CD4-positive, alpha-beta T cell treated with Interleukin-17A for 1 hour (primary cell): ENCODE measurements around the gene HOXA11.
A peak's percentile ranks its signal among the peaks of the same experiment; 100 is the strongest.

Experiments used
- DNase-seq: peaks from one replicate; pipeline ENCODE4 v3.0.0-alpha.2; 2020

HOXA11 gene

DNA sequence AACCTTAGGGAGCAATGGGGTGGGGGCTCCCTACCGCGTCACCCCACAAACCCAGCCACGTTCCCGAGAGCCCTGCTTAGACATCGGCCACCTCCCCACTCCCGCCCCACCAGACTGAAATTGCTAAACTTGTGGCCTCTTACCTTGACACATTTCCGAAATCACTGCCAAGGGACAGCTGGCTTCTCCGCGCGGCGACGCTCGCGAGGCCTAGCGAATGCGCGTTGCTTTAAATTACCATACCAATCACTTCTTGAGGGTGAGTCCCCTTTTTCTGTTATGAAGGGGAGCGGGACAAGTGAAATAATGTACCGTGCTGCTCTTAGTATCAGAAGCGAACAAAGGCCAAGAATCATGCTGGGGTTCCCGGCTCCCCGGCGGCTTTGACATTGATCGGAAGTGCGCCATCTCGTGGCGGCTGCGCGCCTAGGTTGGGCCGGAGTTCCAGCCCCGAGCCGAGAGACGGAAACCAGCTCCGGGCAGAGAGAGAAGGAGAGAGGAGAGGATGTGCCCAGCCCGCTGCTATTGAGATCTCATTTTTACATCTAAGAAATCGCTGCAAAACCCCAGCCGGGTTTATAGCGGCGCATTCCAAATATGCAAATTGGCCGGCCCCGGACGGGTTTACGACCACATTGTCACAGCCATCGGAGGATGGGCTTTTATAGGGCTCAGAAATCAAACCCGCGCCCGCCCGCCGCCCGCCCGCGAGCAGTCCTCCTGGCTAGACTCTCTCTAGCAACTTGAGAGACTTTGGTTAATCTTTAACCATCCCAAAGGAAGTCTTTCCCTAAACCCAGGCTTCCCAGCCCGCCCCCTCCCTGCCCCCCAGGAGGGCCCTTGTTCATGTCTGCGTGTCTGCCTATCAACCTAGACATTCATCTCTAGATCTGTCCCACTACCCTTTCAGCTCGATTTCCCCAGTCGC, 5.3 kb downstream of the HOXA11 start:
- DNase-seq: peak; percentile 59

DNA sequence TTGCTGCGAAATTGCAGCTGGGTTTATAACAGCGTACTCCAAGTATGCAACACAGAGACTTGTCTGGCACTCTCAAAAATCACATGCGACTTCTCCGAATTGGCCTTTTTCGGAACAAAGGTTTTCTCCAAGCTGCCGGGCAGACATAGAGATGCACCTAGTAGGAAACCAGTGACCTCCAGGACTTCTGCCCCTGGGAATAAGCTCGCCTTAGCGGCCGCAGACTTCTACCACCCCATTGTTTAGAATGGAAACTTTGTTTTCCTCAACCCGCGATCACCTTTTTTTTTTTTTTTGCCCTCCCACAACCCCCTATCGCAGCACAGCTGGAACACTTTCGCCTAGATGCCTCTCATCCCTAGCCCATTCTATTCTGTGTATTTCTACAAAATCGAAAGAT, 6.0 kb downstream of the HOXA11 start:
- DNase-seq: no peak

DNA sequence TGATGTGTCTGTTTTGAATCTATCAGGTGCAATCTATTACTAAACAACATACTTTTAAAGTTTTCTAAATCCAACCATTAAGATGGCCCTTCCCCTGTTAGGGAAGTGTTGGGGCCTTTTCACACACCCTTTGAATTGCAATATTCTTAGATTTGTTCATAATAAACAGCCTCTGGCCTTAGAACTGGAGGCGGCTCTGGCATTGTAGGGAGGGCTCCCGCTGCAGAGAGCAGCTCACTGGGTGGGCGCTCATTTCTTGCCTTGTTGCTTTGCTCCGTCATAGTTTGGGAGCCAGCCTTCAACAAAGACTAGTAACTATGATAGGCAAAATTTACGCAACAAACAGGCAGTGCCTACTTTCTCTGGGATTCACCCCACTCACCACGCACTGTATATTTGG, 6.7 kb downstream of the HOXA11 start:
- no peak for DNase-seq

DNA sequence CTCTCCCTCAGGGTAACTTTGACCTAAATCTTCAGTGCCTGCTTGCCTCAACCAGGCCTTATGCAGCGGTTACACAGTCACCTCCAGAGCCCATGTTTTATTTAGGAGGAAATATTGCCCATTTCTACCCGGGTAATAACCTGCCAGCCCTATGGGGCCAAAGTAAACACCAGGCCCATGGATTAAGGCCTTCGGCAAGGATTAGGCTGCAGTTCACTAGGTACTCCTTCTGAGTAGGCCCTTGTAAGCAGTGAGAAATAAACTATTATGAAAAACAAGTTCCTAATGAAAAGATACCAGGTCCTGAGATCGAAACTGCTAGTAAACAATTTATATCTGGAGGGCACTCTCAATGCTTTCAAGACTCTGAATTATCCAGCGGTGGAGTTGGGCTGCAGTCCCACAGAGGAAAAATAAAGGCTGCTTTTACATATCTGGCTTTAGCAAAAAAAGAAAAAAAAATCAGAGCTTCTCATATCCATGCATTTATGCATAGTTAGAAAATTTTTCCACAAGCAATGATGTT, 7.2 kb downstream of the HOXA11 start:
- DNase-seq: no peak

DNA sequence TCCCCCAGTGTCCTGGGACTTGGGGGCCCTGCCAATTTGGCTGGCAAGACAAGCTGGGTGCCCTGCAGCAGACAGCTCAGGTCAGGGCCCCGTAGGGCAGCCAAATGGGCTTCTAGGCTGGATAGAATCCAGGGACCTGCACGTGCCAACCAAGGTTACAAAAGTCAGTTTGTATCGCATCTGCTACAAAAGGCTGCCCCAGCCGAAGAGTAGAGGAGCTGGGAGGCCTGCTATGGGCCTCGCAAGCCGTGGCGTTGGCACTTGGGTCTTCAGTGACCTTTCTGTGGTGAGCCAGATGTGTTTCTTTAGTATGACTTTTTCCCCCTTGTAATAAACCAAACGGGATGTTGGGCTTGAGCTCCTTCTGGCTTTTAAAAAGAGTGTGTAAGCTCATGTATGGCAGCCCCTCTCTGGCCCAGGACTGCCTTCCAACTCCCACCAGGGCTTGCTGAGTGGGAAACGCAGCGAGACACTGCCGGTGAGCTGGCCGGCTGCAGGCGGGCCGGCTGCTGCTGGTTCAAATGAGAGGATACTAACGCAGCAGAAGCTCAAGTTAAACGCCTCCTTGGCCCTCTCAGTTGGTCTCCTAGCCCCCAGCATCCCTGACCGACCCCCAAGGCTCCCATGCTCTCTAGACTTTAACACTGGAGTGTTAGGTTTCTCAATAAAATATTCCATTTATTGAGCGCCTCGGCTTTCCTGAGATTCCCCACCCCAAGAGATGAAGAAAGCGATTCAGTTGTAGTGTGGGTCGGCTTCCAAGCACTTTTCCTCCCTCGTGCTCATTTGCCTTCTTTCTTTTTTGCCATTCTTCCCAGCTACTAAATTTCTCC, 7.9 kb downstream of the HOXA11 start:
- DNase-seq: no peak

DNA sequence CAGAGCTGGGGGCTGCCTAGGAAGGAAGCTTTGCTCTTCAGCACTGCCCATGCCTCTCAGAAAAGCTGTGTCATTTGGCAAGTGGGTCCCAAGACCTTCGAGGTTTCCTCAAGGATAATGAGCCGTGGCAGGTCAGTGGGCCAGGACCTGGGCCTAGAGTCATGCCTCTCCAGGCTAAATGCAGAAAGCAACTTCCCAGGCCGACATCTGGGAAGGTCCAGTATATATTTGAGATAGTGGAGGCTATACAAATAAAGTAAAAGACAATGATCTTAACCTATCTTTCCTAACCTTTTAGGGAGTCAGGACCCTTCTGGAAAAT, 8.5 kb downstream of the HOXA11 start:
- DNase-seq: no peak

DNA sequence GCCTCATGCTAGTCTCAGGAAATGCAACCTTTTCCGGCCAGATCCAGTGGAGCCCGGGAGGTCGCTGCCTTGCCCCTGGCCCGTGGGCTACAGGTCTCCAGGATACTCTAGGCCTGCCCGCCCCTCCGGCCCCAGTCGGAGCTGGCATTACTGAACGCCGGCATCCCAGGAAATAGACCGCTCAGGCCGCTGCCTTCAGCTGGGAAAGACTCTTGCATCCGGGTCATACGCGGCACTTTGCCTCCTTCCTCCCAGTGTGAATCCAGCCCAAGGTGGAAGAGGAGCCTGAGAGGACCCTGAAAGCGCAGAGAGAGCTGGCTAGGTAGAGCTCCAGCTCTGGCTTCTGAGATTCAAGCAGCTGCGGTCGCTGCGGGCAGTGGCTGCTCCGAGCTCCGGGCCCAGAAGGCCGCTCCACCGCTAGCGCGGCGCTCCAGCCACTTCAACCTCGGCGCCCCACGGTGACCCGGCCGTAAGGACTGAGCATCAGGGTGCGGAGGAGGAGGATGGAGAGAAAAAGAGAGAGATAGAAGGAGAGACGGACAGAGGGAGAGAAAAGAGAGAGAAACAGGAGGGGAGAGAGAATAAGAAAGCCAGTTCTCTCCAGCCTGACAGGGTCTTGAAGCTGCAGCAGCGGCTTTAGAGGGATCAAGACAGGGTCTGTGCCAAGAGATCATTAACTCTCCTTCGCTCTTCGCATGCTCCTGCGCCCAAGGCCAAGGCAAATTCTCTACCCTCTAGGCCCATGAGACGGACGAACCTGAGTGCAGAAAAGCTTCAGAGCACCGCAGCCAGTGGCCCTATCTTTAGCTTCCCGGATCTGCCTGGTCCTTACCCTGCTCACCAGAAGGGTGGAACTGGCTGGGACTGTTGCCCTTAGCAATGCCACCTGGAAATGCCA, 9.2 kb downstream of the HOXA11 start:
- DNase-seq: no peak

DNA sequence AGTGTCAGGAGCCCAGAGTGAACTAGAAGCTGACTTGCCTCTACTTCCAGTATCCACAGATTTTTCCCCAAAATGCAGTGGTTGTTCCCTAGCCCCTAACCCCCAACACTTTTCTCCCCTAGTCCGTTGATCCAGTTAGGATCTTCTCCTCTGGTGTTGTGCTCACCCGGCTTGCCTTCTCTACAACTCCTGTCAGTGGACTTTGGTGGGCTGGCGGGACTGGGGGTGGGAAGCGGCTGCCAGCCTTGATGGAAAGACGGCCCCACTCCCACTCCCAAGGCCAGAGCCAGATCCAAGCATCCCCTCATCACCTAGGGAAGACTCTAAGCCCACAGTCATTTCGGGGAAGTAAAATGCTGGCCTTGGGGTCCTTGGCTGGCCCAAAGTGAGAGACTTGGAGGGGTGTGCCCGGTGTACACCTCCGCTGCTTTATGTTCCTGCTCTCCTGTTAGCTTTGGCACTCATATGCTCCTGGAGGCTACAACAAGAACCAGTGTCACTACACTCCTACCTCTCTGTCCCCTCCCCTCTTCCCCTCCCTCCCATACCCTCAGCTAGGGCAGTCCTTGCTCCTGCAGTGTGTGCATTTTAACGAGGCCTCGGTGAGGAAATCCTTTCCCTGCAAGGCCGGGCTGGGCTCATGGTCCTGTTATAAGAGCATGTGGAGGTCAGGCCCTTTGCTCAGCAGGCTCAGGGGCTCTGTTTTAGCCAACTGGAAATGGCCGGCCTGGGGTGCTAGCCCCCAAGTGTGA, 10.0 kb downstream of the HOXA11 start:
- no peak for DNase-seq

DNA sequence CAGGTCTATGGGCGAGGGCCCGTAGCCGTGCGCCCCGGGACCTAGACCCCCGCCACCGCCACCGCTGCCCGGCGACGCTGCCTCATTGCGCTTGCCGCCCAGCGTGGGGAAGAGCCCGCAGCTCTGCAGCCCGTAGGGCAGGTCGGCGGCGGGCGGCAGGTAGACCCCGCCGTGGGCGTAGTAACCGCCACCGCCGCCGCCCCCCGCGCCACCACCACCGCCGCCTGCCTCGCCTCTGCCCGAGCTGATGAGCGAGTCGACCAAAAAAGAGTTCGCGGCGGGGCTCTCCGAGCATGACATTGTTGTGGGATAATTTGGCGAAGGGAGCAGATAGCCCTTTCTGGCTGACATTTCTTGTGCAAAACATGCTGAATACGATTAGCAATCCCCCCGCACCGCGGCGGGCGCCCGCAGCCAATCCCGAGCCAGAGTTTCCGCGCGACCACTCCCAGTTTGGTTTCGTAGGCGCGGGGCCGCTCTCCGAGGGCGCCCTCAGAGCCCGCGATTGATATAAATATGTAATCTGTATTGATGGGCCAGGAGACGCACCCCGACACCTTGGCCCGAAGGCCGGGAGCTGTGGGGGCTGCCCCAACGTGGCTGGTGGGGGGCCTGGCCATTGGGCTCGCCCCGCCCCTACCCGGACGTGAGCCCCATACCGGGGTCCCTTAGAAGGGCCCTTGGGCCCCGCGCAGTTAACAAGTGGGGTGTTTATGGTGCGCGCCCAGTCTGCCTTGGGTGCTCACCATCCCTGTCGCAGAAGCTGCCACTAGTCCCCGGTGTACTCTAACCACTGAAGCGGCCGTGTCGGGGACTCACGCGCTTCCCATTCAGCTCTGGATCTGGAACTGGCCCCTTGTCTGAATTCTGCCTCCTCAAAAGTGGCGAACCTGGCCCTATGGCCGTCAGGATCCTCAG, 10.8 kb downstream of the HOXA11 start, which contains the start of gene HOXA10:
Gene HOXA10, minus strand, starts transcription at position 365 of the 918 bp plus-strand sequence. Its CDS starts 14 bp downstream, at position 351.
- DNase-seq: no peak

DNA sequence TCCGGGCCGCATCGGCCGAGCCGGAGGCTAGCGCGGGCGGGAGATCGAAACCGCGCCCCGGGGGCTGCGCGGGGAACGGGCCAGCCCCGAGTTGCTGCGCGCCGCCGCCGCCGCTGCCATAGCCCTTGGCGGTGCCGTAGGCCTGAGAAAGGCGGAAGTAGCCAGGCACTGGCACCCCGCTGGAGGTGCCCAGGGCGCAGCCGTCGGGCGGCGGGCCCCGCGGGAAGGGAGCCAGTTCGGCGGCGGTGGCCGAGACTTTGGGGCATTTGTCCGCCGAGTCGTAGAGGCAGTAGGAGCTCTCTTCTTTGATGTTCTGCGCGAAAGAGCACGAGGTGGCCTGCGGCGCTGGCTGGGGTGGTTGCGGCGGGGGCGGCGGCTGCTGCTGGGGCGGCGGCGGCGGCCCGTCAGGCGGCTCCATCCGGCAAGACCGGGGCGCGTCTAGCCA, 11.5 kb downstream of the HOXA11 start:
- DNase-seq: peak; percentile 43

DNA sequence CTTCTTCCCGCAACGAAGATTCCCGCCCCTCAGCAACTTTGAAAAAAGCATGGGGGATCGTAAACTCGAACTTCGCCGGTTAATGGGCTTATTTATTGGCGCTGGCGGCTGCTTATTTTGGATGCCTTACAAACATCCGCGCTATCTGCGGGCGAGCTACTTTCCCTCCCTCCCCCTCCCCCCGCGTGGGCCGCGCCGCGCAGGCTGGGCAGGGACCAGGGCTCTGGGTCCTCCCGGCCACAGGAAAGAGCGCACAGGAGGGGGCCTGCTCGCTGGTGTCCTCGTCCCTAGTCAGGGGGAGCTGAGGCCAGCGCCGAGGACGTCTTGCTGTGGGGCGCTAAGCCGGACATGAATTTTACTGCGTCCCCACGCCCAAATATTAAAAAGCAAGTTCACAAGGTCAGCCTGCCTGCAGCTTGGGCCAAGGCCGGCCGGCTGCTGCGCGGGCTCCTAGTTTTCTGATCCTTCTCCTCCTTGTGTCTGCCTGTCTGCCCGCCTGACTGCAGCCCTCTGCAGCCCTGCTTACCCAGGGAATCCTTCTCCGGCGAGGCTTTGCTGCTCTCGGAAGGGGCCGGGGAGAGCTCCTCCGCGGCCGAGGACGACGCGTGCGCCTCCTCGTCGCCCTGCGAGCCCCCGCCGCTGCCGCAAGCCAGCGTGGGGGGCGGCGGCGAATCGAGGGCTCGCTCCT, 12.1 kb downstream of the HOXA11 start:
- DNase-seq: no peak

DNA sequence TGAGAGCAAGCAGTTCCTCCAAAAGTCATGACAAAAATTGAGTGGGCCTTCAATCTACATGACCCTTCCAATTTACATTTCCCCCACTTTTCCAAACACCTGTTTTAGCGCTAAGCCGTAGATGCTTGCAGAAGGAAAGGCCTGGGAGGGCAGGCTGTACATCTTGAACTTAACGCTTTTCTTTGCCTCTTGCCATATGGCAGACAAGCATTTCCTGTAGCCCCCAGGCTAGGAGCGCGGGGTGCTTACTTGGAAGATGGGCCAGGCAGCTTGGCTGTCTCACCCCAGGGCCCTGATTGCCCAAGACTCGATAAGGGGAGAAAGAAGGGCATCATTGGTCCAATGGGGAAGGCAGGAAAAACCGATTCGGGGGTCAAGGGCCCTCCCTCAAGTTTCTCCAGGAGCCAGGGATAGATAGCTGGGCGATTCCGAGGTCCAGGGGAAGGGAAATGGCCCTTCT, 12.7 kb downstream of the HOXA11 start:
- DNase-seq: no peak

DNA sequence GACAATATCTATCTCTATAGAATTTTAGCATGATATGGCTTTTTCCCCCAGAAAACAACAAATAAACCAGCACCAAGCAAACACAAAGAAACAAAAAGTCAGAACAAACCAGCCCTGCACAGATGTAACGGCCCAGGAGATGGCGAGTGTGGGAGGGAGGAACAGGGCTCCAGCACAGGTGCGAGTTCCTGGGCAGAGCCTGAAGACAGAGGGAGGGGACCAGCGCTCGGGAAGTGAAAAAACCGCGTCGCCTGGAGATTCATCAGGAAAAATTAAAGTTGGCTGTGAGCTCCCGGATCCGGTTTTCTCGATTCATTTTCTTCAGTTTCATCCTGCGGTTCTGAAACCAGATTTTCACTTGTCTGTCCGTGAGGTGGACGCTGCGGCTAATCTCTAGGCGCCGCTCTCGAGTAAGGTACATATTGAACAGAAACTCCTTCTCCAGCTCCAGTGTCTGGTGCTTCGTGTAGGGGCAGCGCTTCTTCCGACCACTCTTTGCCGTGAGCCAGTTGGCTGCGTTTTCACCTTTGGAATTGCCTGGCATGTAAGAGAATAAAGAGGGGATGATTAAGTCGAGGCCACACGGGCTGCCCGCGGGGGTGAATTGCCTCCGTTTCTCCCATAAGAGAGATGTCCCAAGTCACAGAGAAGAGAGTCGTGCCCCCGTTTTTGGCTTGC, 13.3 kb downstream of the HOXA11 start:
- DNase-seq: no peak

DNA sequence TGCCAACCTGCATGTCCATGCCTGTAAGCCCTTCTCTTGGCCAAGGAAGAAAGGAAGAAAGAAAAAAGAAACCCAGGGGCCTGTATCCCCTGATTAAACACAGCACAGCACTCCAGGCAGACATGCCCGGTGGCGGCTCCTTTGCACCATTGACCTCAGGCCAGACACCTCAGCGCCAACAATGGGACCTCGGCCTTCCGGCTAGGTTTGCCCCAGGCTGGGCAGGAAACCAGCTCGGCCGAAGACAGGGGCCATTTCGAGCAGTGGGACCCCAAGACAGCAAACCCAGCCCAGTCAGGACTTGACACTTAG, 13.8 kb downstream of the HOXA11 start:
- DNase-seq: no peak

DNA sequence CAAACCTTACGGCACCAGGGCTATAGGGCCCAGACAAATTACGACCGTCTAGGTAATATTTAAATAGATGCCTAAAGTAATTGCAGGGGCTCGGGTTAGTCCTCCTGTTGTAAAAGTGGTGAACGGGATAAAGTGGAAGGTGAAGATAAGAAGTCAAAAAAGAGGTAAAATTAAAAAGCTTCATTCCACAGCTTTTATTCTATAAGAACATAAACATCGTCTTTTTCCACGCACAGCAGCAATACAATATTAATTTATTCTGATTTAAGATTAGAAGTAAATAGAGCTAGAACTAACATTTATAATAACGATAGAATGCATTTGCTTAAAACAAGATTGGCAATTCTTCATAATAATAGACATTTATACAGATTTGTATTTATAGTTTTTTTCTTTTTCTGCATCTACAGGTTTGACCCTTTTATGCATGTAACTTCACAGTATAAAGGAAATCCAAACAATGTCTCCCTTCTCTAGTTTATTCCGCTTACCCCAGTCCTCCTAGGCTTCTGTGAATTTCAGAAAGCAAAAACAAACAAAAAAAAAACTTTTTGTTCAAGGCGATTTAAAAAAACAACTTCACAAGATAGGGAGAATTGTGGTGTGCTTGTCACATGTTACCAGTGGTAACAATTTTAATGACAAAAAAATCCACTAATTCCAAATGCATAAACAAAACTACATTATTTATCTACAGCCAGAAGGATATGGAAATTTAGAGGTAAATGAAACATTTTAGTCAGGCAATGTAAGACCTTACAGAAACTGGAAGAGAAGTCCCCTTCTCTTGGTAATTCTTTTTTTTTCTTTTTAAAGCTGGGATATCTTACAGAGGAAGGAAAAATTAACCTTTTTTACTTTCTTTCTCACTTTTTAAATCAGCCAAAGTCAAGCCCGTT, 14.4 kb downstream of the HOXA11 start:
- DNase-seq: no peak

DNA sequence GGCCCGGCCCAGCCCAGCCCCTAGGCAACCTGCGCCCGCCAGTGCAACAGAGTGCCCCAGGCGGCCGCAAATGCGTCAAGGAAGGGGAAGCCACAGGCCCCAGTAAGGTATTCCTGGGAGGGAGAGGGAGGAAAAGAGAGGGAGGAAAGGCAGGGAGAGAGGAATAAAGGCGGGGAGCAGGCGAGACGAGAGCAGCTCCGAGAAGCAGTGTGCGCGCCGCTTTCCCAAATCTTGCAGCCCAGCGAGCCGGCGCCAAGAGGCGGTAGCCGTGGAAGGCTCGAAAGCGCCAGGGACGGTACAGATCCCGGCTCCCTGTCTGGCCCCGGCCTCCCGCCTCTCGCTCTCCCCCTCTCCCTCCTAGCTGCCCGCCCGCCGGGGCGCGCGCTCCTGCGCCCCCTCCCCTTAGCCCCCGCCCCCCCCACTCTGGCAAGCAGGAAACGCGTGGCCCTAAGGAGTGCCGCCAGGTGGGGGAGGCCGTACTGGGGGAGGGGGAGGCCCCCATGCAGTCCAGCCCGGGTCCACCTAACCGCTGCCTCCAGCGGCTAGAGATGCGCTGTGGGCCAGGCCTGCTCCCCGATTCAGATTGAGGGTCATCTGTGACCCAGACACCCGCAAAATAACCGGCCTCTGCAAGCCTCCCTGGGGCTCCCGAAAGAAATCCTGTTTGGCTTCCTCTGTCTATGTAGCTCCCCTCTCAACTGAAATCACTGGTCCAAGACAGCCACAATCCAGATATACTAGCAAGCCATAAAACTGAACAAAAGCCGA, 15.2 kb downstream of the HOXA11 start:
- no peak for DNase-seq

DNA sequence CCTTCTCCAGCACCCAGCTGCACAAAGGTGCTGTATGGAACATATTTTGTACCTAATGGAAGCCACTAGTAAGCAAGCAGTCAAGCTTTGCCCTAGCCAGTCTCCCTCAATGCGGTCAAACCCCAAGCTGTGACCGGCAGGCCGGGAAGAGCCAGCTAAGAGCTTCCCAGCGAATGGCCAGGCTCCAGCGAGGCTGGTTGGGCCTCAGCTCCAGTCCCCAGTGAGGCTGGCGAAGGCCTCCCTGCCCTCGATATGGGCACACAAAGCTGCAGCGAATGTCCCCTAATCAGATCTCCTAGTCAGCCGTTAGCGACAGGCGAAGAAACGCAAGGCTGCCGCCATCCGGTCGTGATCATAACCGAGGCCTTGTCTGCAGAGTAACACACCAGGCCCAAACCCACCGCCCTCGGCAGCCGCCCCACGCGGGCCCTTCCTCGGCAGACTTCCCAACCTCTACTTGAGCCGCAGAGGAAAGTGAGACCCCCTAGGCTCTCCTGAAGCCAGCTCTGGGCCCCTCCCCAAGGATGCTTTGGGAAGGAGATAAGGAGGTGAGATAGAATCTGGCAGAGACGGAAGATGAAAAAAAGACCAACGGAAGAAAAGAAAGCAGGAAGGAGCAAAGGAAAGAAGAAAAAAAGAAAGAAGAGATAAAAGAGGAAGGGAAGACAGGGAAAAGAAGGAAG, 16.6 kb downstream of the HOXA11 start:
- DNase-seq: no peak
